ENCODE data around the gene LILRA2.
"Not testable (repeated sequence)": the region's sequence is repeated elsewhere in the genome, so short reads cannot be mapped to it uniquely, and the experiment has no call there.

Gene LILRA2

DNA sequence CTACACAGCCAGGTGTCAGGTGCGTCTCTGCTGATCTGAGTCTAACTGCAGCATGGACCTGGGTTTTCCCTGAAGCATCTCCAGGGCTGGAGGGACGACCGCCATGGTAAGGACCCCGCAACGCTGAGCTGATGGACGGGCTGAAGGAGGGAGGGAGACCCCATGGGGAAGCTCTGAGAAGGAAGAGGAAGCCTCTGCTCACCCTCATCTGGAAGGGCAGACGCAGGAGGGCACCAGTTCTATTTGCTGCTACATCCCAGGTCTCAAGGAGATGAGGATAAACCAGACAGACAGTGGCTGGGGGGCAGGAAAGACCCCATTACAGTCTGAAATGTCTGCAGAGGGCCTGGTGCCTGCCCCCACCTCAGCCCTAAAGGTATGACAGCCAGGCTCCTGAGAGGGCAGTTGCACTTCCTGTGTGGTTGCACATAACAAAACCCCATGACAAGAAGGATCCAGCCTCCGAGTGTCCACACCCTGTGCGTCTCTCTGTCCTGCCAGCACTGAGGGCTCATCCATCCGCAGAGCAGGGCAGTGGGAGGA lies at the start of gene LILRA2:
TSS of gene LILRA2 (plus strand) at position 461 of the 543 bp plus-strand sequence. CDS start 89 bp downstream, outside the sequence.
- no peak for DNase-seq (ENCODE audit: low read depth in 2 of 2)

DNA sequence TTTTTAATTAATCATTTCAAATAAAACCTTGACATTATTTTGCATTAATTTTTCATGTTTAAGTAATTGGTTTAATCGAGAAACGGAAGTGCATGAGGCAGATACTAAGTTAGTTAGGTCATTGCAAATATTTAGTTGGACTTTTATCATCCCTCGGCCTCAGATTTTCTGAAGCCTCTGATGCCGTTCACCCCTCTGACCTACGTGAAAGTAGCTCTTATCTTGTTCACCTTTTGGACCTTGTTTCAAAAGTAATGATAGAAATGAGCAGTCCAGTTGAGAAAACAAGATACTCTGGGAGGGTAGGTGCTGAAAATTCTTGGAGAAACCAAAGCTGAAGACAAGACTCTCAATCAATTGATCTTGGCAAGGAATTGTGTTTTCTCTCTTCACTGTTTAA lies 48.0 kb upstream of the LILRA2 start:
- no peak for DNase-seq (ENCODE audit: low read depth in 2 of 2)

DNA sequence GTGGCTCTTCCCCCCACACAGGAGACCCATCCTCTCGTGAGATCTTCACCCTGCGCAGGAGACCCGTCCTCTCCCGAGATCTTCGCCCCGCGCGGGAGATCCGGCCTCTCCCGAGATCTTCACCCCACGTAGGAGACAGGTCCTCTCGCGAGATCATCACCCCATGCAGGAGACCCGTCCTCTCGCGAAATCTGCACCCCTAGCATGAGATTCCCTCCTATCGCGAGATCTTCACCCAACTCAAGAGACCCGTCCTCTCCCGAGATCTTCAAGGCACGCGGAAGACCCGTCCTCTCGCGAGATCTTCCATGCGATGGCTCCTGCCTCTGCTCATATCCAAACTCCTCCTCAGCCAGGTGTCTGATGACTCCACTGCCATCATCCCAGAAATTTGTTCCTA lies 46.6 kb upstream of the LILRA2 start:
- no peak for DNase-seq (ENCODE audit: low read depth in 2 of 2)

DNA sequence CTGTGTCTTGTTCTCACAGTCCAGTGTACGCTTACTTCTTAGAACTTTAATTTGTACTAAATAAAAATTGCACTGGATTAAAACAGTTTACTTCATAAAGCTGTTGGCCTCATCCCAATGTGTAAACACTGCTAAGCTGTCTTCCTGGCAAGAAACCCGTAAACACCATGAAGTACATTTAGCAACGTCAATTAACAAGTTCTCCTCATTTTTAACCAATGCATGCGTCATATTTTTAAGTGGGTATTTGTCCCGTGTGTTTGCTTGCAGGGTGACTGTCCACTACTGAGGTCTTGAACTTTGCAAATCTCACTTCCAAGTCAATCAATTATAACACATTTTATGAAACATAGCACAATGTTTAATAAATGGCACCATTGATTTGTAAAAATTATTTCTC lies 42.7 kb upstream of the LILRA2 start:
- no peak for DNase-seq (ENCODE audit: low read depth in 2 of 2)

DNA sequence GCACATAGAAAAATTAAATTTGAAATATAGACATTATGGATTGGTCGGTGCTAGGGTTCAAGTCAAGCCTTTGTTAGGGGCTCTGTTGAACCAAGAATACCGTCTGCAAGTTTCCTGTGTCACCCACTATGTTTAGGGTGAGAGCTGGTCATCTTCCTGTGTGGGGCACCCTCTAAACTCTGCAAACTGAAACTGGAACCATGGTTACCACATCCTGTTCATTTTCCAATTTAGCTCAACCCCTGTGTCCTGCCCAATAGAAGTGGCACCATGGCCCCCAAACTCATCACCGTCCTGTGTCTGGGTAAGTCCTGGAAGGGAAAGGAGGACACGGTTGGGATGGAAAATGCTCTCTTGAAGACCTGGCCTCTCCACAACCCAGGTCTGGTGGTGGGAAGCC lies 41.1 kb upstream of the LILRA2 start:
- DNase-seq (ENCODE audit: low read depth in 2 of 2): no peak

DNA sequence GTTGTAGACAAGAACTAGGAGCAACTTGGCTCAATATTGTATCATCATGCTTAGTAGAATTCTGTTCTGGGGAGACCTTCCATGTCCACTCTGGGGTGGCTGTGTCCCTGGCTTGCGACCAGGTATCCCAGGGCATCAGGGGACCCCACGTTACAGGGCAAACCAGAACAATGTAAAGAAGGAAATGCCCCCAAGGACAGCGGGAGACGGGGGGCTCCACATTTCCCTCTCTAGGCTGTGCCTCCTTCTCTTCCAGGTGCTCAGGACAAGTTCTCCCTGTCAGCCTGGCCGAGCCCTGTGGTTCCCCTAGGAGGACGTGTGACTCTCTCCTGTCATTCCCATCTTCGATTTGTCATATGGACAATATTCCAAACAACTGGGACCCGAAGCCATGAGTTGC lies 40.1 kb upstream of the LILRA2 start:
- DNase-seq (ENCODE audit: low read depth in 2 of 2): no peak

DNA sequence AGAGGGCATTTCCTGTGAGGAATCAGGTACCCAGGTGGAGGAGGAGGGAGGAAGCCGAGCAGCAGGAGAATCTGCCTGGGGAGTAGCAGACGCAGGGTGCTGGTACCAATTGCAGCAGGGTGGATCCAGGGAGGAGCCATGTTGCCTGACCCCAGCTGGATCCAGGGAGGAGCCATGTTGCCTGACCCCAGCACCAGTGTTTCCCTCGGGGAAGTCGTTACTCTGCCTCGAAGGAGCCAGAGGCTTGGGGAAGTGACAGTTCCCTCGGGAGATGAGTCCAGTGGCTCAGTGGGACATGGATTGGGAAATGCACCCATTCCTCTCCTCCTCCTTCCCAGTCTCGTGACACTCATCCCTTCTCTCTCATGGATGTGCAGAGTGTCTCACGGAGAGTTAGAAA lies 39.4 kb upstream of the LILRA2 start:
- no peak for DNase-seq (ENCODE audit: low read depth in 2 of 2)

DNA sequence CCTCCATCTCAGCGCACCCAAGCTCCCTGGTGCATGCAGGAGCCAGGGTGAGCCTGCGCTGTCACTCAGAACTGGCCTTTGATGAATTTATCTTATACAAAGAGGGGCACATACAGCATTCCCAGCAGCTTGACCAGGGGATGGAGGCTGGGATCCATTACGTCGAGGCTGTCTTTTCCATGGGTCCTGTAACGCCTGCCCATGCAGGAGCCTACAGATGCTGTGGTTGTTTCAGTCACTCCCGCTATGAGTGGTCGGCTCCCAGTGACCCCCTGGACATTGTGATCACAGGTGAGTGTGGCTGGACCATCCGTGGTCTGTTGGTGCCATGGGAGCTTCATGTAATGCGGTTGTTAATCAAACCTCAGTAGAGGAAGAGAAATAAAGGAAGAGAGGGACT lies 38.0 kb upstream of the LILRA2 start:
- DNase-seq (ENCODE audit: low read depth in 2 of 2): no peak

DNA sequence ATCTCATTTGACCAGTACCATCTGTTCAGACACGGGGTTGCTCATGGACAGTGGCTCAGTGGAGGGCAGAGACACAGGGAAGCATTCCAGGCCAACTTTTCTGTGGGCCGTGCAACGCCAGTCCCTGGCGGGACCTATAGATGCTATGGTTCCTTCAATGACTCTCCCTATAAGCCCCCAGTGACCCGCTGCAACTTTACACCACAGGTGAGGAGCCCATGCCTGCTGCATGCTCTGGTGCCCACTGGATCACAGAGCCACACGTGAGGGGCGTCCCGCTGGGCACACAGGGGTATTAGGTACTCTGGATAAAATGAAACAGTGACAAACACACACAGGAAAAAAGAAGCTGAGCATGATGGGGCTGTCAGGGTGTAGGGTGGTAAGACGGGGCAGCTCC lies 36.6 kb upstream of the LILRA2 start:
- no peak for DNase-seq (ENCODE audit: low read depth in 2 of 2)

DNA sequence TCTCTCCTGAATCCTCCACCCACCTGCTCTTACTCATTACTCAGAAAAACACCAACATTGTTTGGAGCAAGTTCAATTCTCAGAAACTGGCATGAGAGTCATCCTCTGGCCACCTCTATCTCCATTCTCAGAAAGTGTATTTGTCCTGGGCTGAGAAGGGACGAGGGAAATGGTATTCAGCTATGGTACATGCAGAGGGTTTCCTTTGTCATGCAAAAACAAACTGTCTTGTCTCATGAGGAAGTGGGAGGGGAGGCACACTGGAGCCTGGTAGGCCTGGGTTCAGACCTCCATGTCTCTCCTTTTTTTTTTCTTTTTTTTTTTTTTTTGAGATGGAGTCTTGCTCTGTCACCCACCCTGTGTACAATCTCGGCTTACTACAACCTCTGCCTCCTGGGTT lies 31.9 kb upstream of the LILRA2 start:
- DNase-seq (ENCODE audit: low read depth in 2 of 2): no peak

DNA sequence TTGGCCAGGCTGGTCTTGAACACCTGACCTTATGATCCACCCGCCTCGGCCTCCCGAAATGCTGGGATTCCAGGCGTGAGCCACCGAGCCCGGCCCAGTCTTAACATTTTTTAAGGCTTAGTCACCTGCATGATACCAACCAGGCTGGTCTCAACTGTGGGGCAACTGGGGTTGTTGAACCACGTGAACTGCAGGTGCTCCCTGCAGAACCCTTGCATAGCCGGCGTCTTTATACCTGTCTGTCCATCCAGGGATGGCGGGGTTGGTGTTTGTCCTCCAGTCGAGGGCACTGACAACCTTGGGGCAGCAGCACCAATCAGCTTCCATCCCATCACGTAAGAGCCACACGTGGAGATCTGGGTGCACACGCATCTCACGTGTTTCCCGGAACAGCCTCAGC lies 24.8 kb upstream of the LILRA2 start:
- DNase-seq (ENCODE audit: low read depth in 2 of 2): no peak

DNA sequence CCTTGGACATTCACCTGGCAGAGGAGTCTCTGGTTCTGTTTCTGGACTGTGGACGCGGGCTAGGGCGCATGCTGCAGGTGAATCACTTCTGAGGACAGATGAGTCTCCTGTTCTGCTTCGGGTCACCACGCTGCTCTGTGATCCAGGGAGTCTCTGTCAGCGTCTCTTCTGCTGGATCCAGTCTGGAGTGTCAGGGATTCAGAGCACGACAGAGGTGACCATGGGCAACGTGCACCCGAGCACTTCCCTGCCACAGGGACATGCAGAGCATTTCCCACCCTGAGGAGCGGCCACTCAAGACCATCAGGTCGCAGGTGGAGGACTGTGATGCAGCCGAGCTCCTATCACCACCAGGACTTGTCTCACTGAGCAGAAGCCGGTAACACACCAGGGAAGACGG lies 24.4 kb upstream of the LILRA2 start:
- DNase-seq (ENCODE audit: low read depth in 2 of 2): no peak

DNA sequence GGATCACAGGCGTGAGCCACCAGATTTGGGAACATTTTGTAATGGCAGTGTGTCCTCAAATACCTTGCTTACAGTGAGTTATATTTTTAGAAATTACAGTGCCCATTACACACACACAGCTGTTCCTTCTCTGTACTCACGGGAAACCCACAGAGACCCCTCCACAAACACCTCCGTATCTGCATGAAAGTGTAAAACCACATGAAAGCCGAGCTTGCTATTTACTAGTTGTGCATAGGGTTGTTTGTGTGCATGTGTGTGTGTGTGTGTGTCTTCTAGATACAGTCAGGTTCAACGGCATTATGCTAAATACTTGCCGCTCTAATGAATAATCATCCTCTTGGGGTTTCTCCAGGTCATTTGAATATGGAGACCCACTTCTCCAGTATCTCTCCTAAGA lies 22.3 kb upstream of the LILRA2 start:
- DNase-seq (ENCODE audit: low read depth in 2 of 2): no peak

DNA sequence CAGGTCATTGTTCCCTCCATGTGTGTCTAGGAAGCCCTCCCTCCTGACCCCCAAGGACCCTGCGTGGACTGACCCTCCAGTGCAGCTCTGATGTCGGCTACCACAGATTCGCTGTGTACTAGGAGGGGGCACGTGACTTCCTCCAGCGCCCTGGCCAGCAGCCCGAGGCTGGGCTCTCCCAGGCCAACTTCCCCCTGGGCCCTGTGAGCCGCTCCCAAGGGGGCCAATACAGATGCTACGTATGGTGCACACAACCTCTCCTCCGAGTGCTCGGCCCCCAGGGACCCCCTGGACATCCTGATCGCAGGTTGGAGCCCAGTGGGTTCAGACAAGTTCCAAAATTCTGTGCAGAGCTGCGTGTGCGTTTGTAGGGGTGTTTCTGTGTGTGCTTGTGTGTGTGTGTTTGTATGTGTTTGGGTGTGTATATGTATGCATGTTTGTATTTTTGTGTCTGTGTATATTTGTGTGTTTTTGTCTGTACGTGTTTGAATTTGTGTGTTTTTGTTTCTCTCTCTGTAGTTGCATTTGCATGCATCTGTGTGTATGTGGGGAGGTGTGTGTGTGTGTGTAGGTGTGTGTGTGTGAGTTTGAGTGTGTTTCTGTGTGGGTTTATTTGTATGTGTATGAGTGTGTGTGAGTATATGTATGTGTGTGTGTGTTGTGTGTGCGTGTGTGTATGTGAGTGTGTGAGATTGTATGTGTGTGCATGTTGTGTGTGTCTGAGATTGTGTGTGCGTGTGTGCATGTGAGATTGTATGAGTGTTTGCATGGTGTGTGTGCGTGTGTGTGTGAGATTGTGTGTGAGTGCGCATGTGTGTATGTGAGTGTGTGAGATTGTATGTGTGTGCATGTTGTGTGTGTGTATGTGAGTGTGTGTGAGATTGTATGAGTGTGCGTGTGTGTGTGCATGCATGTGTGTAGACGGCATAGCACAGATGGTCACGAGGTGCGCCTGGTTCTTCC lies 21.4 kb upstream of the LILRA2 start:
- no peak for DNase-seq (ENCODE audit: low read depth in 2 of 2)

DNA sequence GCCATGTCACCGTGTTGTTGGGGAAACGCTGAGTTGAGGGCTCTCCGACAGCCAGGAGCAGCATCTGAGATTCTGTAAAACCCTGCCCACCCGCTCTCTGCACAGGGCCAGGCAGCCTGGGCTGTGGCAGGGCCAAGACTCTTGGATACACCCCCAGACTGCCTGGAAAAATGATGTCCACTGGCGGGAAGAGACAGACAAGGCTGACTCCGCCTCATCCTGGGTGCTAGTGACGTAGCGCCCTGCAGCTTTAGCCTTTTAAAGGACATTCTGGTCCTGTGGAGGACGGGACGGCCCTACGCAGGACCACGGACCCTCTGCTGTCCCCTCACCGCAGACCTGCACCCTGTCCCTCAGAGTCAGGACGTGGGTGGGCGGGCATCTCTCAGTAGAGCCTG lies 20.7 kb upstream of the LILRA2 start:
- DNase-seq (ENCODE audit: low read depth in 2 of 2): no peak

DNA sequence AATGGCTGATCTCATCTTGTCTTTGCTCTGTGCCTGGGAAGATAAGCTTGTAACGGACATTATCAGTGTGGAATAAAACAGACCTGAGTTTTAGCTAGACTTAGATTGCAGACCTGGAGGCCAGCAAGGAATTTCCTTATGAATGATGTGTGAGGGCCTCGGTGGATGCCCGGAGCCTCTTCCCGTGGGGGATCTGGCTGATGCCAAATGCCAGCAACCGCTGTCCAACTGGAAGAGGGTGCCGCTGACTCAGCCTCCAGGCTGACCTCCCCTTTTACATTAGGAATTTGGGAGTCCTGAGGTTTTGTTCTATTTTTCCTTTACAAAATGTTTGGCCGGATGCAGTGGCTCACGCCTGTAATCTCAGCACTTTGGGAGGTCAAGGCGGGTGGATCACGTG lies 19.6 kb upstream of the LILRA2 start:
- DNase-seq (ENCODE audit: low read depth in 2 of 2): no peak

DNA sequence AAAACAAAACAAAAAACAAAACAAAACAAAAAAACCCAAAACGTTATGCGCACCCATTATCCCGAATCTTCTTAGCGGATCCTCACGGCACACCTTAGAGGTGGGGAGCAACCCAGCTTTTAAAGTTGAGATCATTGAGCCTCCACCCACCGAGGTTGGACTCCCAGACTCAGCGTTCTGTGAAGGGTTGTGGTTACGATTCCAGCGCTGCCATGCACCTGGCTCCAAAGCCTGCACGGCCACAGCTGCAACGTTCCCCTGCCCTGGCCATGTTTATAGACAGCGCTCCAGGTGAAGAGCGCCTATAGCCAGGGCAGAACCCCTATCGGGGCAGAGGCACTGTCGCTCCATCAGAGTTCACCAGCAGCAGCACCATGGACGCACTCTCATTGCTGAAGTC lies 18.7 kb upstream of the LILRA2 start:
- DNase-seq (ENCODE audit: low read depth in 2 of 2): no peak

DNA sequence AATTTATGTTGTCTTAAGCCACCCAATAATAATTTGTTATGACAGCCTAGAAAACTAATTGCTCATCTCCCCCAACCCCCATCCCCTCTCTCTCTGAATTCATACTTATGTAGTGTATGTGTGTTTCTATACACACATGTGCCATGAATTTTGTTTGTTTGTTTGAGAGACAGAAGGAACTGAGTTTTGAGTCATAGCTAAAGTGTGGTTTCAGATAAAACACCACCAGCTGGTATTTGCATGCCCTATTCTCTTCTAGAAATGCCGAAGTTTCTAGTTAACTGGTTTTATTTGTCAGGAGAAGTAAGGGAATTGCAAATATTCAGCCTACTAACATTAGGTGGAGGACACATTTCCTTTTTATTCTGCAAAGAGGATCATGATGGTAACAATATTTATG lies 17.4 kb upstream of the LILRA2 start:
- DNase-seq (ENCODE audit: low read depth in 2 of 2): no peak

DNA sequence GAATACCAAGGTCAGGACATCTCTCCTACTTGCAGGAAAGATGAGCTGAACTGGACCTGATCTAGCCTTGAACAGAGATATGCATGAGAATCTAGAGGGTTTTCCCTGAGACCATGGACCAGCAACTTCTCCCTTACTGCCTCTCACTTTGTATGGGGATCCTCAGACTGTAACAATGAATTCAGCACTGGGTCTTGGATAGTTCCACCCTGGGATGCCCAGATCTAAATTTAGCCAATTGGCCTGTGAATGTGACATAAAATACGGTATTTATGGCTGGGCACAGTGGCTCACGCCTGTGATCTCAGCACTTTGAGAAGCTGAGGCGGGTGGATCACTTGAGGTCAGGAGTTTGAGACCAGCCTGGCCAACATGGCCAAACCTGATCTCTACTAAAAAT lies 15.3 kb upstream of the LILRA2 start:
- no peak for DNase-seq (ENCODE audit: low read depth in 2 of 2)

DNA sequence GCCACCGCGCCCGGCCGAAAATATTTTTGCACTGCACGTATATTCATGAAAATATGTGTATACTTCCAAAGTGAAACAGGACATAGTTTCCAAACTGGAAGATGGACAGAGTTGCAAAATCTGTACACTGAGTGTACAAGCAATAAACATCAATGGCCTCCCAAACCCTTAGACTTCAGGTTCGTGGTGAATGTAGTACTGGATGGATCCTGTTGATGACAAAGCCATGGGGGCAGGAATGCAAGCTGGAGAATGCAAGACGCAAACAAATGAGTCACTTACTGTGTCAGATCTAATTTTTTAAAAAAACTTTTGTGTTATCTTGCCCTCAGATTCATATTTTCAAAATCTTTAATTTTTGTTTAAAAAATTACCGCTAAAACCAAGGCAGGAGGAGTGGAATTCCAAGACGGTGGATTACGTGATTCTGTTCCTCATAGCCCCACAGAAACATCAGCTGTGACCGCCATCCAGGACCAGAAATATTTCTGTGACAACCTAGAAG lies 12.7 kb upstream of the LILRA2 start:
- DNase-seq (ENCODE audit: low read depth in 2 of 2): no peak

DNA sequence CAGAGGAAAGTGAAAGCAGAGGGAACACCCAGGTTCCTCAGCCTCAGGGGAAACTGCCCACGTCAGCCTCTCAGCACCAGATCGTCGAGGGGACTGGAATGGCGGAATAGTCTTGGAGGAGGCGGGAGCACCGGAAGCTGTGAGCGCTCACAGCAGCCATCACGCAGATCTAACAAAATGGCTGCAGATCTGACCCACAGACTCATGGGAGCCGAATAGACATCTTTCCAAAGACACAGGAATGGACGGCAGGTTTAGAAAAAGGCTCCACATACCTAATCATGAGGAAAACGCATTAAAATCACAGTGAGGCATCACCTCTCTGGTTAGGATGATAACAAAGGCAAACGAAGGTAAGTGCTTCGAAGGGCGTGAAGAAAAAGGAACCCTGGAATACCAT lies 11.8 kb upstream of the LILRA2 start:
- no peak for DNase-seq (ENCODE audit: low read depth in 2 of 2)

DNA sequence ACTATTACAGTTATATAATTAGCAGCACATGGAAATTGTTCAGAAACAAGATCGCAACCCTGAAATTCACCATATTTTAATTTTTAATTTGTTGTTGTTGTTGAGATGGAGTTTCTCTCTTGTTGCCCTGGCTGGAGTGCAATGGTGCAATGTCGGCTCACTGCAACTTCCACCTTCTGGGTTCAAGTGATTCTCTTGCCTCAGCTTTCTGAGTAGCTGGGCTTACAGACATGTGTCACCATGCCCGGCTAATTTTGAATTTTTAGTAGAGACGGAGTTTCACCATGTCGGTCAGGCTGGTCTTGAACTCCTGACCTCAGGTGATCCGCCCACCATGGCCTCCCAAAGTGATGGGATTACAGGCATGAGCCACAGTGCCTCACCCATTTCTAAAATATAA lies 10.4 kb upstream of the LILRA2 start:
- not testable (repeated sequence) for DNase-seq (ENCODE audit: low read depth in 2 of 2)

DNA sequence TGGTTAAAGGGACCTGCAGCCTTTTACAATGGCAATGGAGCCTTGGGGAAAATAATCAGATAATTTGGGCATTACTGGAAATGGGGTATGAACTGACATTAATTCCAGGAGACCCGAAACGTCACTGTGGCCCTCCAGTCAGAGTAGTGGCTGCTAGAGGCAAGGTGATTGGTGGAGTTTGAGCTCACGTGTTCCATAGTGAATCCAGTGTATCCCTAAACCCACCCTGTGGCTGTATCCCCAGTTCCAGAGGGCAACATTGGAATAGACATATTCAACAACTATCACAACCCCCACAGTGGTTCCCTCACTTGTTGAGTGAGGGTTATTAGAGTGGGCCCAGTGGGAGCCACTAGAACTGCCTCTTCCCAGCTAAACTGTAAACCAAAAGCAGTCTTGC lies 3.3 kb upstream of the LILRA2 start:
- no peak for DNase-seq (ENCODE audit: low read depth in 2 of 2)

Measured in activated CD4-positive, alpha-beta T cell treated with anti-CD3 and anti-CD28 coated beads for 24 hours (primary cell).